ENCODE results near the gene MFRP. TPM values are rescaled to one million over a fixed set of nuclear protein-coding genes. Genes with fewer than 3 reads are reported as not detected.

The MFRP gene
- total and polyA plus RNA-seq, 7 experiments from 2014 or later, result not detected

DNA sequence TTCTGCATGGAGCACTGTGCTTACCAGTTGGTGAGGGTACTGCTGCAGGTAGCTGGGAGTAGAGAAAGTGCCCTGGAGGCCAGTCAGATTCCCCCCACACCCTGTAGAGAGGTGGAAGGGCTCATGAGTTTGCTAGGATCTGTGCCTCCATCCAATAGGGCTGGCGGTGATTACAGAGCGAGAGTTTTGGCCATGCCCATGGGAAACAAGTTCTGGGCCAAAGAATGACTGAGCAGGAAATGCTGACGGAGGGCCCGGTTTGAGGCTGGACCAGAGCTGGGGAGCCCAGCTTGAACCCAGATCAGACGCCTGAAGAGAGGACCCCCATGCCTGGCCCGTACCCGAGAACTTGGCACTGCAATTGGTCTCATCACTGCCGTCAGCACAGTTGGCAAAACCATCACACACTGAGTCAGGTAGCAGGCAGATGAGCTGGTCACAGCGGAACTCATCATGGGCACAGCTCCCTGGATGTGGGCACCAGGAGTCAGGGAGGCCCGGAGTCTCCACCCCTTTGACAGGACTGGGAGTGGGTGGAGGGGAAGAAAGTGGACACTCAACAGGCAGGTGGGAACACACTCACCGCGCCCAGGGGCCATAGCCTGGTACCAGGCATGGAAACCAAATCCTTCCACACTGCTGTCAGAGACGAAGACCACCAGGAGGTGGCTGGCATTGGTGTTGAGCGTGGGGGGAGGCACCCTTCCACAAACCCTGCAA is 2.1 kb downstream of the MFRP start:
- peaks cover 0 to 8% of the 10 kb centered on the region in 2 donors for H3K27me3 ChIP-seq (ENCODE audit: control insufficient read depth in 2 of 2, insufficient read depth in 2 of 2, low read length in 2 of 2)
- no peak overlapping the region for H3K4me3 ChIP-seq (ENCODE audit: low read length)
- ATAC-seq (no peak), DNase-seq (no peak)
- intact Hi-C loops (cut with micrococcal nuclease), result no loop called here
- H3K27me3 Mint-ChIP-seq, result peaks cover 18 to 50% (median 24%) of the 10 kb centered on the region in 5 donors
- H3K9me3 ChIP-seq (ENCODE audit: control insufficient read depth in 2 of 3, low read length in 3 of 3), result no peaks in the 10 kb centered on the region
- H3K36me3 Mint-ChIP-seq, result no peaks in the 10 kb centered on the region
- no peaks in the 10 kb centered on the region for H3K36me3 ChIP-seq (ENCODE audit: control insufficient read depth in 2 of 3, insufficient read depth in 3 of 3, low read length in 3 of 3)
- H3K27ac Mint-ChIP-seq, result no peak overlapping the region
- H3K4me1 Mint-ChIP-seq, result peaks cover 0 to 8% (median 6%) of the 10 kb centered on the region in 7 donors
- H3K27ac ChIP-seq (ENCODE audit: low read depth, low read length), result no peak overlapping the region
- peaks cover 0 to 6% of the 10 kb centered on the region in 2 donors for H3K4me1 ChIP-seq (ENCODE audit: control insufficient read depth in 2 of 2, insufficient read depth in 2 of 2, low read length in 2 of 2)
- POLR2A ChIA-PET, result no interaction called here
- H3K9me3 Mint-ChIP-seq, result no peaks in the 10 kb centered on the region
- CTCF ChIA-PET, result interaction anchor here (2.0 kb wide), 1 partner anchor 12 kb away, joined by 6 read pairs; no protein-coding TSS in a partner anchor
- no peak overlapping the region for H3K4me3 Mint-ChIP-seq

DNA sequence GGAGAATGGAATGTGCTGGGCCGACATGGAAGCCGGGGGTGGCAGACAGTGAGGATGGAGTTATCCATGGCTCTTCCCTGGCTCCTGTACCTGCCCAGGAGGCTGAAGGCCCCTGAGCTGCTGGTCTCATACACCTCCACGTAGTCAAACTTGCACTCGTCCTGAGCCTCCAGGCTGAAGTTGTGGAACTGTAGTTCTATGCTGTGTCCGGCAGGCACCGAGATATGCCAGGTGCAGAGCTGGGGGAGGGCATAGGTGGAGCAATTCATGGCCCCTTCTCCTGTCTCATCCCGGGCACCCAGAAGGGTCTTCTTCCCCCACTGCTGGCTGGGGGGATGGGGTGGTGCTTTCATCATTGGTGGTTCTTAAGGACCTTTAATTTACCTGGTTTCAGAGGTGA is 2.8 kb downstream of the MFRP start:
- Histone ChIP-seq H3K4me1 (ENCODE audit: control insufficient read depth in 2 of 2, insufficient read depth in 2 of 2, low read length in 2 of 2) (peaks cover 0 to 6% of the 10 kb centered on the region in 2 donors), H3K36me3 (ENCODE audit: control insufficient read depth in 2 of 3, insufficient read depth in 3 of 3, low read length in 3 of 3) (no peaks in the 10 kb centered on the region), H3K4me3 (ENCODE audit: low read length) (no peak overlapping the region), H3K27me3 (ENCODE audit: control insufficient read depth in 2 of 2, insufficient read depth in 2 of 2, low read length in 2 of 2) (peaks cover 0 to 13% of the 10 kb centered on the region in 2 donors), H3K27ac (ENCODE audit: low read depth, low read length) (no peak overlapping the region), H3K9me3 (ENCODE audit: control insufficient read depth in 2 of 3, low read length in 3 of 3) (no peaks in the 10 kb centered on the region)
- Mint-ChIP-seq H3K4me1 (peaks cover 0 to 14% (median 11%) of the 10 kb centered on the region in 7 donors), H3K9me3 (no peaks in the 10 kb centered on the region), H3K27me3 (peaks cover 25 to 58% (median 30%) of the 10 kb centered on the region in 5 donors), H3K36me3 (peaks cover 0 to 4% (median 0%) of the 10 kb centered on the region in 5 donors), H3K4me3 (no peak overlapping the region), H3K27ac (no peak overlapping the region)
- no peak for DNase-seq
- intact Hi-C loops (cut with micrococcal nuclease), result no loop called here
- CTCF ChIA-PET, result interaction anchor here (2.0 kb wide), 1 partner anchor 13 kb away, joined by 6 read pairs; no protein-coding TSS in a partner anchor
- no peak for ATAC-seq
- POLR2A ChIA-PET, result no interaction called here

DNA sequence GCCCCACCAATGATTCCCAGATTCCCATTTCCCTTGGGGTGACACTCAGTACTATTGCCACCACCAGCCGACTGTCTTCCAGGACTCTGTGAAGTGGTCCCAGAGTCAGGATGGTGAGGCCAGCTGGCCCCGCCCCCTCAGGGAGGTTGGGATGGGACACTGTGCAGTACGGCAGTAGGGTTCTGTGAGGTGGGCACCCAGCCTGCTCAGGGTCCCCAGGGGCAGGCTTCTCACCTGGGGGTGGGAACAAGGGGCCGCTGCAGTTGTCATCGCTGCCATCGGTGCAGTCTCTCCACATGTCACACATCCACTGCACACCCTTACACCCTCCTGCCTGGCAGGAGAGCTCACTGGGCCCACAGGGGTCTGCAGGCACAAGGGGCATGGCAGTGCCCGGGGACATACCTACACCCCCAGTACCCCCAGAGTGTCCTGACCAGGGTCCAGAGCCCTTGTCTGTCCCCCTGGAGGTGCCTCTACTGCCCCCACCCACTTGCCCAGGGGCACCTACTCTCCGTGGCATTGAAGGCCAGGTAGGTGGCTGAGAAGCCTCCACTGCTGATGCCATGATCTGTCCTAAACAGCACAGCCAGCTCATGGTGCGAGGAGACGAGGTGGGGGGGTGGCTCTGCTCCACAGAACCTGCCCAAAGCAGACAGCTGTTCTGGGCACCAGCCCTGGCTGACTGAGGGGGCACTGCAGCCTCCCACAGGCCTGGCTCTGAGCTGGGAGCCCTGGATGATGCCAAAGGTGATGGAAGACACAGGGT is 4.0 kb downstream of the MFRP start:
- peaks cover 0 to 10% of the 10 kb centered on the region in 2 donors for H3K4me1 ChIP-seq (ENCODE audit: control insufficient read depth in 2 of 2, insufficient read depth in 2 of 2, low read length in 2 of 2)
- no peak overlapping the region for H3K4me3 ChIP-seq (ENCODE audit: low read length)
- peaks cover 31 to 55% (median 34%) of the 10 kb centered on the region in 5 donors for H3K27me3 Mint-ChIP-seq
- H3K9me3 ChIP-seq (ENCODE audit: control insufficient read depth in 2 of 3, low read length in 3 of 3), result no peaks in the 10 kb centered on the region
- no peak overlapping the region for H3K27ac Mint-ChIP-seq
- no peak overlapping the region for H3K27ac ChIP-seq (ENCODE audit: low read depth, low read length)
- ATAC-seq (no peak), DNase-seq (no peak)
- intact Hi-C loops (cut with micrococcal nuclease), result no loop called here
- peak overlapping the region in 1 of 10 donors; percentile 6 for H3K4me3 Mint-ChIP-seq
- H3K4me1 Mint-ChIP-seq, result peaks cover 2 to 22% (median 16%) of the 10 kb centered on the region in 7 donors
- H3K36me3 Mint-ChIP-seq, result peaks cover 0 to 5% (median 0%) of the 10 kb centered on the region in 5 donors
- no peaks in the 10 kb centered on the region for H3K36me3 ChIP-seq (ENCODE audit: control insufficient read depth in 2 of 3, insufficient read depth in 3 of 3, low read length in 3 of 3)
- H3K9me3 Mint-ChIP-seq, result no peaks in the 10 kb centered on the region
- peaks cover 4 to 16% of the 10 kb centered on the region in 2 donors for H3K27me3 ChIP-seq (ENCODE audit: control insufficient read depth in 2 of 2, insufficient read depth in 2 of 2, low read length in 2 of 2)
- ChIA-PET POLR2A (no interaction called here), CTCF (no interaction called here)

DNA sequence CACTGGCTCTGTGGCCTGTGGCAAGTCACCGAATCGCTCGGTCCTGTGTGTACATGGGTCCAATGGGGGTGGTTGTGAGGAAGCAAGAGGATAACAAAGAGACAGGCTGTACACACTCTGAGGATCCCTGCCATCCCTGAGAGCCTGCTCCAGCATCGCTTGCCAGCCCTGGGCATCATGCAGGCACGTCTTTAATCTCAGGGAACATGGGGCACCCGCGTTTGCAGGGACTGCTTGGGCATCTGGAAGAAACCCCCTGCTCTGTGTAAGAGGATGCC is 4.5 kb downstream of the MFRP start:
- ChIA-PET POLR2A (no interaction called here), CTCF (no interaction called here)
- Histone ChIP-seq H3K36me3 (ENCODE audit: control insufficient read depth in 2 of 3, insufficient read depth in 3 of 3, low read length in 3 of 3) (peaks cover 0 to 1% (median 0%) of the 10 kb centered on the region in 3 experiments), H3K27ac (ENCODE audit: low read depth, low read length) (no peak overlapping the region), H3K27me3 (ENCODE audit: control insufficient read depth in 2 of 2, insufficient read depth in 2 of 2, low read length in 2 of 2) (peaks cover 4 to 16% of the 10 kb centered on the region in 2 donors), H3K9me3 (ENCODE audit: control insufficient read depth in 2 of 3, low read length in 3 of 3) (no peaks in the 10 kb centered on the region), H3K4me1 (ENCODE audit: control insufficient read depth in 2 of 2, insufficient read depth in 2 of 2, low read length in 2 of 2) (peaks cover 0 to 10% of the 10 kb centered on the region in 2 donors), H3K4me3 (ENCODE audit: low read length) (no peak overlapping the region)
- Mint-ChIP-seq H3K36me3 (peaks cover 0 to 5% (median 0%) of the 10 kb centered on the region in 5 donors), H3K27me3 (peaks cover 31 to 51% (median 34%) of the 10 kb centered on the region in 5 donors), H3K4me3 (peak overlapping the region in 1 of 10 donors; percentile 6), H3K27ac (no peak overlapping the region), H3K9me3 (no peaks in the 10 kb centered on the region), H3K4me1 (peaks cover 8 to 28% (median 19%) of the 10 kb centered on the region in 7 donors)
- ATAC-seq, result no peak
- intact Hi-C loops (cut with micrococcal nuclease), result no loop called here
- DNase-seq, result no peak

DNA sequence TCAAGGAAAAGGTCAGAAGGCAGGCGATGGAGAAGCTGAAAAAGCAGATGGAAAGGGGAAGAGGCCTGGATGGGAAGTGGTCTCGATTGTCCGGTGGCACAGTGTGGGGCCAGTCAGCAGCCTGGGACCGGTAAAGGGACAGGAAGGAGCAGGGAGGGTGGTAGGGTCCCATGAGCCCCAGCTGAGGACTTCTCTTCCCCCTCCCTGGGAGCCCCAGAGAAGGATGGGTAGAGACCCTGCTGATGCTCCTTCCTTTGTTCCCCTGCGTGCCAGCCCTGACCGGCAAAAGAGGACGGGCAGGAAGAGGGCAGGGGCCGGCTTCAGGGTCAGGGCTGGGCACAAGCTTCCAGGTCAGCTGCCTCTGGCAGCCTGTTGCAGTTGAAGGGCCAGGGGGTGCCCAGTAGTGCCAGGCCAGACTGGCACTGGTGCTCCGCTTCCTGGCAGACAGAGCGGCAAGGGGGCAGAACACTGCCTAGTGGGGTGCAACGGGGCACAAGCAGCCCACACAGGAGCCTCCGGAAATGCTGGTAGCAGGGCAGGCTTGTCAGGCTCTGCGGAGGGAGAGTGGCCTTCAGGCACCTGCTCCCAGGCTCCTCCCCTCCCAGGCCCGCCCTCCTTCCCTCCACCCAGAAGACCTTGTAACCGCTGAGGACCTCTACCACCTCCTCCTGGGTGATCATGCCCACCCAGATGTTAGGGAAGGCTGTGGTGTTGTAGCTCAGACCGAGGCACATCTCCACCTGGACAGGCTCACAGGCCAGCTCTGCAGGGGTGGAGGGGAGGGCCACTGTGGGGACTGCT is 5.1 kb downstream of the MFRP start:
- H3K9me3 ChIP-seq (ENCODE audit: control insufficient read depth in 2 of 3, low read length in 3 of 3), result no peaks in the 10 kb centered on the region
- no peak overlapping the region for H3K27ac ChIP-seq (ENCODE audit: low read depth, low read length)
- ATAC-seq (no peak), DNase-seq (no peak)
- Mint-ChIP-seq H3K9me3 (no peaks in the 10 kb centered on the region), H3K27me3 (peaks cover 31 to 48% (median 34%) of the 10 kb centered on the region in 5 donors), H3K4me3 (peak overlapping the region in 7 of 10 donors; percentile 1 to 71 (median 36)), H3K4me1 (peaks cover 10 to 34% (median 23%) of the 10 kb centered on the region in 7 donors), H3K27ac (no peak overlapping the region), H3K36me3 (peaks cover 0 to 8% (median 0%) of the 10 kb centered on the region in 5 donors)
- intact Hi-C loops (cut with micrococcal nuclease), result no loop called here
- CTCF ChIA-PET, result no interaction called here
- peaks cover 4 to 16% of the 10 kb centered on the region in 2 donors for H3K27me3 ChIP-seq (ENCODE audit: control insufficient read depth in 2 of 2, insufficient read depth in 2 of 2, low read length in 2 of 2)
- H3K36me3 ChIP-seq (ENCODE audit: control insufficient read depth in 2 of 3, insufficient read depth in 3 of 3, low read length in 3 of 3), result peaks cover 0 to 7% (median 0%) of the 10 kb centered on the region in 3 experiments
- peaks cover 0 to 10% of the 10 kb centered on the region in 2 donors for H3K4me1 ChIP-seq (ENCODE audit: control insufficient read depth in 2 of 2, insufficient read depth in 2 of 2, low read length in 2 of 2)
- POLR2A ChIA-PET, result no interaction called here
- no peak overlapping the region for H3K4me3 ChIP-seq (ENCODE audit: low read length)
